Testis (tissue), 3 donors: ENCODE results near the gene POLR3E. TPM values are rescaled to one million over a fixed set of nuclear protein-coding genes. Genes with fewer than 3 reads are reported as not detected.

Experiments
- DNase-seq: peaks from one replicate; pipeline ENCODE4 v3.0.0-alpha.2; 2019
- H3K27ac ChIP-seq, 2 donors: fragments of 200-600 bp; sonication (generic); one replicate each; pipeline ENCODE4 v1.5.1; 2019
- H3K27me3 ChIP-seq: fragments of 200-600 bp; sonication (generic); one replicate; pipeline ENCODE4 v1.5.1; 2019
- H3K36me3 ChIP-seq: fragments of 200-600 bp; sonication (generic); one replicate; pipeline ENCODE4 v1.5.1; 2017; ENCODE audit warnings: low read depth; ENCODE audit errors: missing control alignments
- H3K4me1 ChIP-seq: fragments of 200-600 bp; sonication (generic); one replicate; pipeline ENCODE4 v1.5.1; 2019
- H3K4me3 ChIP-seq, 2 donors: fragments of 200-600 bp; sonication (generic); one replicate each; pipeline ENCODE4 v1.5.1; 2017 to 2019
- H3K9me3 ChIP-seq: fragments of 200-600 bp; sonication (generic); one replicate; pipeline ENCODE4 v1.5.1; 2017
- POLR2A ChIP-seq: fragments of 450-650 bp; IDR thresholded peaks from one replicate; pipeline ENCODE4 v1.6.1; 2017; ENCODE audit warnings: antibody characterized with exemption, mild to moderate bottlenecking, moderate library complexity
- WGBS, 2 donors: methylation state at CpG; one replicate each; pipeline ENCODE4 v1.1.5; 2018; 5-methylcytosine and 5-hydroxymethylcytosine counted together
- intact Hi-C: fragments of 100-400 bp; cut with DNase I; formaldehyde crosslinking; loops from one replicate; pipeline ENCODE4 v1.15.1; 2023; ENCODE audit warnings: low total_unique reads
- polyA plus RNA-seq: library from polyadenylated mRNA; stranded (reverse); fragments of 350-450 nt; fragmentation: Illumina TruSeq; extraction: RNeasy Lipid Tissue Mini Kit (QIAGEN cat#74804); gene quantifications from one replicate; pipeline ENCODE4 v1.2.3, GENCODE V29; 2014; ENCODE audit warnings: low read depth, low replicate concordance; ENCODE audit not compliant: insufficient read depth
- total RNA-seq, 2 donors: library from RNA; depleted of rRNA; stranded (reverse); fragments of >200 nt; gene quantifications; one replicate each; pipeline ENCODE4 v1.2.3, GENCODE V29; 2016
- TF ChIP-seq, protein P1 (sequence below), 3 experiments: fragments of 450-650 bp in 2 of 3; fragments of 200-600 bp in 1 of 3; sonication (generic) in 1 of 3; IDR thresholded peaks; one replicate each; pipeline ENCODE4 v1.5.1; 2016 to 2019; ENCODE audit warnings: antibody characterized with exemption in 3 of 3, mild to moderate bottlenecking in 2 of 3, moderate library complexity in 1 of 3

Gene POLR3E
- total and polyA plus RNA-seq, 3 donors from 2014 or later: 59.4 to 76.2 (median 61.7) TPM

DNA sequence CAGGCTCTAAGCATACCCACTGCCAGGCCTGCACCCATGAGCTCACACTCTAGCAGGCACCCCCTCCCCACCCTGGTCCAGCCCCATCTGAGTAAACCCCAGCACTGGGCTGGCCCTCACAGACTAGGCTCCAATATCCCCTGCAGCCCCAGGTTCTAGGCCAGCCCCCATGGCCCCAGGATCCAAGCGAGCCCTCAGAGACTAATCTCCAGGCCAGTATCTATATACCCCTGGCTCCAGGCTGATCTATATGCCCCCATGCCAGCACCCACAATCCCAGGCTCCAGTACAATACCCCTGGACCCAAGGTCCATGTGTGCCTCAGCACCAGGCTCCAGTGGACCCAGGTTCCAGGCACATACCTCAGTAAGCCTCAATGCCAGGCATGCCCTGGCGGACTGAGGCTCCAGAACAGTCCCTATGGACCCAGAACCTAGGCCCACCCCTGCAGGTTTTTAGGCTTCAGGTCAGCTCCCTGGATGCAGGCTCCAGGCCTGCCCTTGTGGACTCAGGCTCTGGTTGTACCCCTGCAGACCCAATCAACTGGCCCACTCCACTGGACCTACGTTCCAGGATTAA lies 38.5 kb downstream of the POLR3E start:
- TF ChIP-seq, protein P1, sequence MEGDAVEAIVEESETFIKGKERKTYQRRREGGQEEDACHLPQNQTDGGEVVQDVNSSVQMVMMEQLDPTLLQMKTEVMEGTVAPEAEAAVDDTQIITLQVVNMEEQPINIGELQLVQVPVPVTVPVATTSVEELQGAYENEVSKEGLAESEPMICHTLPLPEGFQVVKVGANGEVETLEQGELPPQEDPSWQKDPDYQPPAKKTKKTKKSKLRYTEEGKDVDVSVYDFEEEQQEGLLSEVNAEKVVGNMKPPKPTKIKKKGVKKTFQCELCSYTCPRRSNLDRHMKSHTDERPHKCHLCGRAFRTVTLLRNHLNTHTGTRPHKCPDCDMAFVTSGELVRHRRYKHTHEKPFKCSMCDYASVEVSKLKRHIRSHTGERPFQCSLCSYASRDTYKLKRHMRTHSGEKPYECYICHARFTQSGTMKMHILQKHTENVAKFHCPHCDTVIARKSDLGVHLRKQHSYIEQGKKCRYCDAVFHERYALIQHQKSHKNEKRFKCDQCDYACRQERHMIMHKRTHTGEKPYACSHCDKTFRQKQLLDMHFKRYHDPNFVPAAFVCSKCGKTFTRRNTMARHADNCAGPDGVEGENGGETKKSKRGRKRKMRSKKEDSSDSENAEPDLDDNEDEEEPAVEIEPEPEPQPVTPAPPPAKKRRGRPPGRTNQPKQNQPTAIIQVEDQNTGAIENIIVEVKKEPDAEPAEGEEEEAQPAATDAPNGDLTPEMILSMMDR (IDR thresholded peaks at IDR 0.05): no peak
- no peak for TF ChIP-seq POLR2A
- DNase-seq: no peak
- Histone ChIP-seq H3K27me3 (no peaks in the 10 kb centered on the region), H3K36me3 (no peaks in the 10 kb centered on the region), H3K9me3 (no peaks in the 10 kb centered on the region), H3K27ac (no peak overlapping the region), H3K4me1 (no peaks in the 10 kb centered on the region), H3K4me3 (no peak overlapping the region)
- 100% methylated on average over 3 of the region's 3 CpGs for WGBS, 2 donors
- intact Hi-C loops: no loop called here

DNA sequence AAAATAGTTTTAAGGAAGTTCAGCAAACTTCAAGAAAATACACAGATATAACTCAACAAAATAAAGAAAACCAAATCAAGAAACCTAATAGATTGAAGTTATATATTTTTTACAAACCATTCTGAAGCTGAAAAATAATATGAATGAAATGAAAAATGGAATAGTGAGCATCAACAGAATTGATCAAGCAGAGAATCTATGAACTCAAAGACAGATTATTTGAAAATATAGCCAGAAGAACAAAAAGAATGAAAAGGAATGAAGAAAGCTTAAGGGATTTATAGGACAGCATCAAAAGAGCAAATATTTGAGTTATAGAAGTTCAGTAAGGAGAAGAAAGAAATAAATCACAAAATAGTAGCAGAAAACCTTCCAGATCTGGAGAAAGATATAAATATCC lies 39.4 kb downstream of the POLR3E start:
- Histone ChIP-seq H3K4me1 (no peaks in the 10 kb centered on the region), H3K4me3 (no peak overlapping the region), H3K27me3 (no peaks in the 10 kb centered on the region), H3K36me3 (no peaks in the 10 kb centered on the region), H3K9me3 (no peaks in the 10 kb centered on the region), H3K27ac (no peak overlapping the region)
- intact Hi-C loops: no loop called here
- TF ChIP-seq, protein P1 (IDR thresholded peaks at IDR 0.05): no peak
- no peak for TF ChIP-seq POLR2A
- no peak for DNase-seq

DNA sequence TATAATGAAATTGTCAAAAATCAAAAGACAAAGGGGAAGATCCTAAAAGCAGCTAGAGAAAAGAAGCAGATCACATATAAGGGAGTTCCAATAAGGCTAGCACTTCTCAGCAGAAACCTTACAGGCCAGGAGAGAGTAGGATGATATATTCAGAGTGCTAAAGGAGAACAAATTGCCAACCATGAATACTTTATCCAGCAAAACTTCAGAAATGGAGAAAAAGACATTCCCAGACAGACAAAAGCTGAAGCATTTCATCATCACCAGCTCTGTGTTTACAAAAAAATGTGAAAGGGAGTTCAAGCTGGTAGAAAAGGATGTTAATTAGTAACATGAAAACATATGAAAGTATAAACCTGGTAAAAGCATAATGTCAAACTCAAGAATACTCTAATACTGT lies 39.8 kb downstream of the POLR3E start:
- Histone ChIP-seq H3K27me3 (no peaks in the 10 kb centered on the region), H3K9me3 (no peaks in the 10 kb centered on the region), H3K4me3 (no peak overlapping the region), H3K36me3 (no peaks in the 10 kb centered on the region), H3K4me1 (no peaks in the 10 kb centered on the region), H3K27ac (no peak overlapping the region)
- DNase-seq: no peak
- no peak for TF ChIP-seq POLR2A
- TF ChIP-seq, protein P1 (IDR thresholded peaks at IDR 0.05): no peak
- intact Hi-C loops: no loop called here

DNA sequence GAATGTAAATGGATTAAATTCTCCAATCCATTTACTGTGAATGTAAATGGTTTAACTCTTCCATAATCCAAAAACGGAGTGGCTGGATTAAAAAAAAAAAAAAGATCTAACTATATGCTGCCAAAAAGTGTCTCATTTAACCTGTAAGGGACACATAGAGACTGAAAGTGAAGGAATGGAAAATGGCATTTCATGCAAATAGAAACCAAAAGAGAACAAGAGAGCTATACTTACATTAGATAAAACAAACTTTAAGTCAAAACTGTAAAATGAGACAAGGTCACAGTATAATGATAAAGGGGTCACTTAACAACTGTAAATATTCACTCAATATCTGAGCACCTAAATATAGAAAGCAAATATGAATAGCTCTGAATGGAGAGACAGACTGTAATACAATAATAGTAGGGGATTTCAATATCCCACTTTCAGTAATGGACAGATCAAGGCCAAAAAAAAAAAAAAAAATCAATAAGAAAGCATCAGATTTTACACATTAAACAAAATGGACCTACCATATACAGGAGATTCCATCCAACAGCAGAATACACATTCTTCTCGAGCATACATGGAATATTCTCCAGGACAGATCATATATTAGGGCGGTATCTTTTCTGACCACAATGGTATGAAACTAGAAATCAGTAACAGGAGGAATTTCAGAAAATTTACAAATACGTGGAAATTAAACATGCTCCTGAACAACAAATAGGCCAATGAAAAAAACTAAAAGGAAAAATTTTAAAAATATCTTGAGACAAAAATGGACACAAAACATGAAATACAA lies 40.8 kb downstream of the POLR3E start:
- TF ChIP-seq, protein P1 (IDR thresholded peaks at IDR 0.05): no peak
- TF ChIP-seq POLR2A: no peak
- 91 to 94% methylated on average over 4 of the region's 4 CpGs for WGBS, 2 donors
- no peaks in the 10 kb centered on the region for H3K36me3 ChIP-seq
- H3K4me3 ChIP-seq: no peak overlapping the region
- intact Hi-C loops: no loop called here
- H3K27me3 ChIP-seq: no peaks in the 10 kb centered on the region
- DNase-seq: no peak
- no peaks in the 10 kb centered on the region for H3K9me3 ChIP-seq
- no peak overlapping the region for H3K27ac ChIP-seq
- H3K4me1 ChIP-seq: no peaks in the 10 kb centered on the region

DNA sequence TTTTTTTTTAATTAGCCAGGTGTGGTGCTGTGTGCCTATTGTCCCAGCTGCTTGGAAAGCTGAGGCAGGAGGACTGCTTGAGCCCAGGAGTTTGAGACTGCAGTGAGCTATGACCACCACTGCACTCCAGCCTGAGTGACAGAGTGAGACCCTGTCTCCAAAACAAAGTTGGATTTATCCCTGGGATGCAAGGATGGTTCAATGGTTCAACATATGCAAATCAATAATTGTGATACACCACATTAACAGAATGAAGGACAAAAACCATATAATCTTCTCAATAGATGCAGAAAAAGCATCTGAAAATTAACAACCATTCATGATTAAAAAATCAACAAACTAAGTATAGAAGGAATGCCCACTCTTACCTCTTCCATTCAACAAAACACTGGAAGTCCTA lies 43.7 kb downstream of the POLR3E start:
- Histone ChIP-seq H3K27me3 (no peaks in the 10 kb centered on the region), H3K4me1 (no peaks in the 10 kb centered on the region), H3K36me3 (no peaks in the 10 kb centered on the region), H3K27ac (no peak overlapping the region), H3K4me3 (no peak overlapping the region), H3K9me3 (no peaks in the 10 kb centered on the region)
- TF ChIP-seq POLR2A: no peak
- TF ChIP-seq, protein P1 (IDR thresholded peaks at IDR 0.05): no peak
- intact Hi-C loops: no loop called here
- no peak for DNase-seq
